GM12891 (cell line): ENCODE results near the gene RFX2.

Source experiments
- PAX5 ChIP-seq: IDR thresholded peaks from 2 replicates; pipeline ENCODE4 v1.6.1; 2011; ENCODE audit warnings: low read length, moderate library complexity, mild to moderate bottlenecking; ENCODE audit not compliant: insufficient read depth, severe bottlenecking
- POLR2A ChIP-seq: IDR thresholded peaks from 2 replicates; pipeline ENCODE4 v1.6.1; 2011; ENCODE audit warnings: low read depth, low read length, control low read depth
- POLR2AphosphoS5 ChIP-seq: IDR thresholded peaks from 2 replicates; pipeline ENCODE4 v1.6.1; 2011; ENCODE audit warnings: low read depth, low read length, control low read depth
- POU2F2 ChIP-seq: IDR thresholded peaks from 2 replicates; pipeline ENCODE4 v1.6.1; 2011; ENCODE audit warnings: low read depth, mild to moderate bottlenecking, control low read depth, low read length, moderate library complexity
- TAF1 ChIP-seq: IDR thresholded peaks from 2 replicates; pipeline ENCODE4 v1.6.1; 2011; ENCODE audit warnings: low read depth, low read length, control low read depth

- TF ChIP-seq PAX5 (no peak), POU2F2 (no peak), POLR2AphosphoS5 (no peak), POLR2A (no peak), TAF1 (no peak)
These were observed 119.0 kb downstream of the RFX2 start for GRCh38 chr19:5991244-5991838.
